K562 (cell line): Measurements from ENCODE around the gene C2orf76. TPM values are rescaled to one million over a fixed set of nuclear protein-coding genes. Genes with fewer than 3 reads are reported as not detected.

ENCODE experiments used
- ATAC-seq: fragments of 200-7000 bp; cut with Tn5 transposase; 3 replicates; pipeline ENCODE4 v1.9.1; 2020; ENCODE audit warnings: moderate library complexity
- BruUV-seq: library from RNA; stranded (reverse); fragments of 400-500 nt; replicated peaks from 2 replicates; lab custom pipeline; 2021; lab: Mats Ljungman, UMichigan
- CTCF ChIA-PET: fragments of 300-600 bp; formaldehyde crosslinking; extraction: SDS; loops from one replicate; lab custom pipeline; 2021; ENCODE audit warnings: low intra/inter-chr PET ratio; lab: Yijun Ruan, JAX
- POLR2A ChIA-PET: fragments of 300-600, 350-650 bp; sonication (Branson Sonifier 250); formaldehyde crosslinking; extraction: SDS; loops from one replicate; lab custom pipeline; 2021; ENCODE audit warnings: antibody characterized with exemption, inconsistent platforms; lab: Yijun Ruan, JAX
- DNase-seq, 4 experiments: peaks; one replicate each; pipeline versions ENCODE4 v3.0.0 to v3.0.0-alpha.2; 2011 to 2018; ENCODE audit warnings: low spot score in 3 of 4, mixed read lengths in 3 of 4; ENCODE audit errors: extremely low read depth in 1 of 4
- FAIRE-seq: peaks from 2 replicates; lab custom pipeline; 2011; peaks lifted over from hg19 to GRCh38; lab: Jason Lieb, UNC
- H2AFZ ChIP-seq: 2 replicates; pipeline ENCODE4 v1.6.0; 2011; ENCODE audit warnings: low read depth, low read length, control low read depth, inconsistent platforms
- H3K27ac ChIP-seq: fragments of 200-600 bp; 3 replicates; pipeline ENCODE4 v1.8.0; 2011; ENCODE audit warnings: low read depth, mild to moderate bottlenecking, control low read depth, inconsistent platforms, low read length, moderate library complexity, mixed read lengths; ENCODE audit errors: extremely low read depth
- H3K27me3 ChIP-seq, 2 experiments: fragments of 300-600 bp in 1 of 2; 2 replicates in 1 of 2; 3 replicates in 1 of 2; pipeline versions ENCODE4 v1.6.0 to v1.8.0; 2011; ENCODE audit warnings: inconsistent platforms in 2 of 2, low read length in 2 of 2, mild to moderate bottlenecking in 1 of 2, mixed read lengths in 1 of 2, moderate library complexity in 1 of 2; ENCODE audit not compliant: control insufficient read depth in 2 of 2, insufficient read depth in 2 of 2
- H3K36me3 ChIP-seq: fragments of 300-600 bp; 3 replicates; pipeline ENCODE4 v1.8.0; 2011; ENCODE audit warnings: mild to moderate bottlenecking, low read length, inconsistent platforms; ENCODE audit not compliant: control insufficient read depth, insufficient read depth
- H3K4me1 ChIP-seq, 2 experiments: fragments of 200-600 bp in 1 of 2; replicated peaks in 1 of 2; 2 replicates in 1 of 2; 3 replicates in 1 of 2; pipeline versions ENCODE4 v1.5.1 to v1.8.0; 2011; ENCODE audit warnings: inconsistent platforms in 2 of 2, low read length in 2 of 2, mild to moderate bottlenecking in 1 of 2, mixed read lengths in 1 of 2, moderate library complexity in 1 of 2; ENCODE audit not compliant: control insufficient read depth in 2 of 2, insufficient read depth in 2 of 2
- H3K4me2 ChIP-seq: 2 replicates; pipeline ENCODE4 v1.6.1; 2011; ENCODE audit warnings: low read length, control low read depth, inconsistent platforms, mixed read lengths; ENCODE audit not compliant: insufficient read depth
- H3K4me3 ChIP-seq: fragments of 200-600 bp; sonication (generic), shearing (Covaris generic); 2 replicates; pipeline ENCODE4 v1.5.1; 2016; ENCODE audit warnings: control low read depth, inconsistent platforms
- H3K79me2 ChIP-seq: fragments of 200-600 bp; 3 replicates; pipeline ENCODE4 v1.8.0; 2011; ENCODE audit warnings: low read length, inconsistent platforms; ENCODE audit not compliant: control insufficient read depth, insufficient read depth
- H3K9ac ChIP-seq, 2 experiments: 2 replicates each; pipeline versions ENCODE4 v1.6.0 to v1.6.1; 2011; ENCODE audit warnings: low read depth in 2 of 2, low read length in 2 of 2, control low read depth in 1 of 2, inconsistent platforms in 1 of 2, mild to moderate bottlenecking in 1 of 2, mixed read lengths in 1 of 2; ENCODE audit not compliant: insufficient read depth in 1 of 2
- H3K9me1 ChIP-seq: one replicate; pipeline ENCODE4 v1.6.0; 2011; ENCODE audit warnings: inconsistent platforms, mild to moderate bottlenecking, low read length, moderate library complexity; ENCODE audit not compliant: control insufficient read depth, insufficient read depth
- H3K9me3 ChIP-seq: replicated peaks from 2 replicates; pipeline ENCODE4 v1.5.1; 2011; ENCODE audit warnings: low read depth, low read length, inconsistent platforms; ENCODE audit not compliant: control insufficient read depth, insufficient read depth
- H4K20me1 ChIP-seq: replicated peaks from 2 replicates; pipeline ENCODE4 v1.6.1; 2011; ENCODE audit warnings: low read length, inconsistent platforms, mixed read lengths; ENCODE audit not compliant: control insufficient read depth, insufficient read depth
- ATF4 ChIP-seq: fragments of 450-650 bp; formaldehyde crosslinking; IDR thresholded peaks from 2 replicates; pipeline ENCODE4 v1.4.0; 2022; ENCODE audit warnings: mild to moderate bottlenecking, moderate library complexity
- C11orf30 ChIP-seq: fragments of 450-650 bp; IDR thresholded peaks from 2 replicates; pipeline ENCODE4 v1.6.1; 2016; ENCODE audit warnings: low read depth, mild to moderate bottlenecking
- CBFA2T3 ChIP-seq: fragments of 450-650 bp; IDR thresholded peaks from 2 replicates; pipeline ENCODE4 v1.6.1; 2017
- CREB1 ChIP-seq, 2 experiments: sonication (generic) in 1 of 2; formaldehyde crosslinking in 1 of 2; IDR thresholded peaks; 2 replicates each; pipeline versions ENCODE4 v1.6.1 to v1.8.0; 2012 to 2022; ENCODE audit warnings: inconsistent platforms in 1 of 2, mild to moderate bottlenecking in 1 of 2, missing genetic modification reagents in 1 of 2, moderate library complexity in 1 of 2
- HMG20B ChIP-seq: fragments of 250-450 bp; sonication (Bioruptor Pico); IDR thresholded peaks from 2 replicates; pipeline ENCODE4 v1.5.0; 2021; ENCODE audit warnings: mild to moderate bottlenecking
- MAFF ChIP-seq: IDR thresholded peaks from 2 replicates; pipeline ENCODE4 v1.6.1; 2012; ENCODE audit warnings: low read length, improper control_type of control experiment
- MAFG ChIP-seq: fragments of 450-650 bp; conservative IDR thresholded peaks from 2 replicates; pipeline ENCODE4 v1.6.1; 2016; ENCODE audit warnings: missing genetic modification characterization, missing compliant biosample characterization
- MAFK ChIP-seq: IDR thresholded peaks from 2 replicates; pipeline ENCODE4 v1.6.1; 2011; ENCODE audit warnings: low read length, improper control_type of control experiment
- NBN ChIP-seq: fragments of 450-650 bp; IDR thresholded peaks from 2 replicates; pipeline ENCODE4 v1.6.1; 2016; ENCODE audit warnings: low read depth, mild to moderate bottlenecking
- NCOR1 ChIP-seq: fragments of 450-650 bp; IDR thresholded peaks from 2 replicates; pipeline ENCODE4 v1.6.1; 2016; ENCODE audit warnings: mild to moderate bottlenecking, moderate library complexity
- PHF8 ChIP-seq: fragments of 200-600 bp; sonication (generic); IDR thresholded peaks from 2 replicates; pipeline ENCODE4 v1.6.1; 2012; ENCODE audit warnings: mixed run types, mild to moderate bottlenecking, inconsistent platforms, low read length, moderate library complexity, borderline replicate concordance
- PREB ChIP-seq: sonication (generic); formaldehyde crosslinking; IDR thresholded peaks from 2 replicates; pipeline ENCODE4 v1.8.1; 2023; ENCODE audit warnings: mild to moderate bottlenecking, missing genetic modification reagents
- SMAD2 ChIP-seq: fragments of 150-350 bp; IDR thresholded peaks from 2 replicates; pipeline ENCODE4 v1.6.1; 2014; ENCODE audit warnings: low read depth, mild to moderate bottlenecking, low read length
- SP2 ChIP-seq: IDR thresholded peaks from 2 replicates; pipeline ENCODE4 v1.6.1; 2011; ENCODE audit warnings: mild to moderate bottlenecking, low read depth, low read length, moderate library complexity; ENCODE audit not compliant: poor library complexity, severe bottlenecking; ENCODE audit errors: extremely low read depth
- TCF3 ChIP-seq: sonication (generic); formaldehyde crosslinking; IDR thresholded peaks from 2 replicates; pipeline ENCODE4 v1.4.0; 2020; ENCODE audit warnings: mild to moderate bottlenecking, missing genetic modification reagents
- ZNF316 ChIP-seq: fragments of 450-650 bp; IDR thresholded peaks from 2 replicates; pipeline ENCODE4 v1.6.1; 2016
- WGBS: fragments of 100-300 bp; shearing (Covaris generic); methylation state at CpG from one replicate; pipeline ENCODE4 v1.1.6; 2016; ENCODE audit warnings: low coverage, mixed read lengths; ENCODE audit not compliant: insufficient coverage; ENCODE audit errors: missing lambda C conversion rate; 5-methylcytosine and 5-hydroxymethylcytosine counted together
- in situ Hi-C: fragments of 300-500 bp; cut with MboI; formaldehyde crosslinking; loops from 4 replicates; pipeline ENCODE4 v1.15.0; 2018; ENCODE audit warnings: inconsistent platforms, mixed read lengths
- intact Hi-C: fragments of 100-400 bp; cut with micrococcal nuclease; formaldehyde crosslinking; loops from 2 replicates; pipeline ENCODE4 v1.14.2; 2022
- polyA plus RNA-seq, 8 experiments: library from polyadenylated mRNA; depleted of rRNA in 4 of 8; stranded (reverse) in 5 of 8; unstranded in 3 of 8; fragments of >200 nt; fragmentation: Nextera tagmentation in 2 of 8; fragmentation: Illumina TruSeq in 1 of 8; extraction: Ambion mirVana in 2 of 8; extraction: Trizol in 1 of 8; gene quantifications; 2 replicates each; pipeline versions ENCODE4 v1.2.1 to v1.2.3, GENCODE V29; 2011 to 2014; ENCODE audit warnings: inconsistent platforms in 1 of 8, missing spikeins in 1 of 8
- total RNA-seq, 7 experiments: library from RNA; depleted of rRNA in 6 of 7; stranded (reverse); fragments of >200 nt in 6 of 7; fragmentation: Illumina TruSeq in 2 of 7; extraction: Trizol in 2 of 7; gene quantifications; 2 replicates each; pipeline versions ENCODE4 v1.2.1 to v1.2.3, GENCODE V29; 2011 to 2021; ENCODE audit warnings: low replicate concordance in 1 of 7

Gene C2orf76
- total and polyA plus RNA-seq, 9 of the 15 experiments (the other 6 are each of a cell fraction or from before 2014, with no cell fraction given) = 4.8 to 26.2 (median 14.5) TPM

GRCh38 chr2:119317554-119317953 lies 49.1 kb downstream of the C2orf76 start:
- TF ChIP-seq MAFK (peak; percentile 99), C11orf30 (peak; percentile 95), ZNF316 (peak; percentile 98), CBFA2T3 (no peak), SMAD2 (no peak), MAFF (peak; percentile 99), MAFG (tag) (peak; percentile 97)
- no peak overlapping the region for H3K4me3 ChIP-seq
- no peaks in the 10 kb centered on the region for H3K36me3 ChIP-seq
- ChIA-PET CTCF (no interaction called here), POLR2A (no interaction called here)
- FAIRE-seq = no peak
- no peaks in the 10 kb centered on the region for H3K9me3 ChIP-seq
- H3K9me1 ChIP-seq = no peaks in the 10 kb centered on the region
- no peaks in the 10 kb centered on the region for H4K20me1 ChIP-seq
- in situ Hi-C loops (no loop called here), intact Hi-C loops (loop anchor here (5.0 kb wide), 1 partner anchor 70 kb away; no protein-coding TSS in a partner anchor)
- no peaks in the 10 kb centered on the region for H3K27me3 ChIP-seq
- no peak overlapping the region for H3K27ac ChIP-seq
- BruUV-seq = no TSS peak
- no peaks in the 10 kb centered on the region for H3K4me1 ChIP-seq
- no peak overlapping the region for H3K4me2 ChIP-seq
- no peak overlapping the region for H3K9ac ChIP-seq
- WGBS = 47% methylated on average over 1 of the region's 1 CpG
- DNase-seq = no peak
- no peaks in the 10 kb centered on the region for H3K79me2 ChIP-seq
- no peak for ATAC-seq
- H2AFZ ChIP-seq = no peak overlapping the region

DNA sequence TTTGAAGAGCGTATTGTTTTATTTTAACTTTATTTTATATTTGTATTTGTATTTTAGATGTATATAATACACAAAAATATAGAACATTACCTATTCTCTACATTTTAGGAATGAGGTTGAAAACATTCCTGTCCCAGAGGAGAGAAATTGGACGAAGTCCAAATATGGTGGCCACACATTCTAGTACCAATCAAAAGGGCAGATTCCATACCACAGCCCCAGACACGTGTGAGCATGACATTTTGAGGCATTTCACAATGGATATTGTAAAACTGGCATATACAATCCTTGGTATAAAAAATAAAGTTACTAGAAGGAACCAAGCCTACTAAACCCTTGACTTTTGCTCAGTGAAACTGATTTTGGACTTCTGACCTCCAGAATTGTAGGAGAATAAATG lies 50.6 kb downstream of the C2orf76 start:
- CTCF ChIA-PET = no interaction called here
- 0 out of 2 replicates have a peak, but pooled peaks cover 2% of the 10 kb centered on the region for H4K20me1 ChIP-seq
- whole genome bisulfite sequencing = 21% methylated on average over 3 of the region's 3 CpGs
- H3K9me1 ChIP-seq = no peaks in the 10 kb centered on the region
- H3K79me2 ChIP-seq = no peaks in the 10 kb centered on the region
- H3K4me2 ChIP-seq = no peak overlapping the region
- FAIRE-seq = no peak
- H3K9me3 ChIP-seq = no peaks in the 10 kb centered on the region
- DNase-seq = no peak
- no peak overlapping the region for H3K27ac ChIP-seq
- POLR2A ChIA-PET = no interaction called here
- H3K4me3 ChIP-seq = no peak overlapping the region
- H3K4me1 ChIP-seq = no peaks in the 10 kb centered on the region
- H3K27me3 ChIP-seq = 0 out of 5 replicates have a peak, but pooled peaks cover 0 to 5% of the 10 kb centered on the region in 2 experiments
- H2AFZ ChIP-seq = no peak overlapping the region
- BruUV-seq = no TSS peak
- in situ Hi-C loops (no loop called here), intact Hi-C loops (loop anchor here (5.0 kb wide), 1 partner anchor 71 kb away; no protein-coding TSS in a partner anchor)
- H3K9ac ChIP-seq = no peak overlapping the region
- ATAC-seq = no peak
- no peaks in the 10 kb centered on the region for H3K36me3 ChIP-seq
- TF ChIP-seq PHF8 (no peak), ATF4 (CRISPR knock-in tag) (no peak), TCF3 (CRISPR knock-in tag) (no peak), NBN (no peak), NCOR1 (no peak), SP2 (no peak), HMG20B (no peak), MAFF (no peak), PREB (CRISPR knock-in tag) (no peak), CREB1 (IDR thresholded peaks at IDR 0.05) (no peak), CREB1 (CRISPR knock-in tag; IDR thresholded peaks at IDR 0.05) (no peak)
